H1 (cell line): Measurements from ENCODE around the gene PLG.

Source experiments
- EP300 ChIP-seq, 2 experiments: IDR thresholded peaks; 1 replicate in 1 of 2; 2 replicates in 1 of 2; pipeline ENCODE4 v1.6.1; 2011 to 2012; ENCODE audit warnings: low read depth in 2 of 2, low read length in 2 of 2, mild to moderate bottlenecking in 2 of 2, borderline replicate concordance in 1 of 2, inconsistent platforms in 1 of 2, moderate library complexity in 1 of 2
- POLR2A ChIP-seq, 2 experiments: IDR thresholded peaks; 1 replicate in 1 of 2; 2 replicates in 1 of 2; pipeline ENCODE4 v1.6.1; 2011; ENCODE audit warnings: low read depth in 2 of 2, low read length in 2 of 2, mild to moderate bottlenecking in 2 of 2; ENCODE audit errors: control extremely low read depth in 1 of 2

DNA sequence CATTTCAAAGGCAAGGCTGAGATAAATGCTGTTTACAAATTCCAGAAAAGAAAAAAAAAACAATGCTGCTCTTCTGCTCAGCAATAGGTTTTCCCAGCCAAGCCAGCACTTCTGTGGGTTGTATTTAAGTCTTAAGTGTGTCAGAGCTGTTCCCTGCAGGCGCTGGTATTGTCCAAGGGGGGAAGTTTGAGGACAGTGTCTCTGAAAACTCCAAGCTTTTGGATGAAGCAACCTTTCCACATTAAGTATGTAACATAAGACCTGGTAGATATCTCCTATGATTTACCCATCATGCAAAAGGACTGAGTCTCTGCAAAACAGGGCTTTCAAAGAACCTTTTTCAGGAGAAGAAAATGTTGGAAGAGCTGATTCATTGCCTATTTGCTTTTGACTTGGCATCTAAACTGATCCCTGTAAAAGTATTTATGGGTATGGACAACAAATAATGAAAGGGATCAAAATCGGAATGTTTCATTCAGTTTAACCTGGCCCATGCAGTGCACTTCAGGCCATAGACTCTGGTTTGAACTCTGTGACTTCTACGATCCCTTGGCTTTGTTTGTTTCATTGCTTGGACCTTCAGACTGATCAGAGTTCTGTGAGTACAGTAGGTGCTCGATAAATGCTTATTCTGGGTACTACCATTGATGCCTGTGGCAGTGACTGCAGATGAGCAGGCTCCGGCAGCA, 16.1 kb upstream of the PLG start:
- no peak for TF ChIP-seq POLR2A (IDR thresholded peaks at IDR 0.05; ENCODE audit: control extremely low read depth in 1 of 2, low read depth in 2 of 2, low read length in 2 of 2)
- TF ChIP-seq EP300 (IDR thresholded peaks at IDR 0.05; ENCODE audit: borderline replicate concordance in 1 of 2, low read depth in 2 of 2, low read length in 2 of 2): no peak
